Thyroid gland (tissue), 4 donors: Measurements from ENCODE around the gene NBEAL2. TPM values are rescaled to one million over a fixed set of nuclear protein-coding genes. Genes with fewer than 3 reads are reported as not detected.

ENCODE experiments used
- DNase-seq, 2 donors: peaks; one replicate each; pipeline ENCODE4 v3.0.0-alpha.2; 2019
- H3K27ac ChIP-seq, 3 donors: fragments of 200-600 bp; sonication (generic); 1 replicate in 2 of 3; 2 replicates in 1 of 3; pipeline ENCODE4 v1.5.1; 2016 to 2019; ENCODE audit warnings: mild to moderate bottlenecking in 1 of 3, moderate library complexity in 1 of 3
- H3K27me3 ChIP-seq: fragments of 200-600 bp; sonication (generic); one replicate; pipeline ENCODE4 v1.5.1; 2019
- H3K36me3 ChIP-seq, 2 donors: fragments of 200-600 bp; sonication (generic); one replicate each; pipeline ENCODE4 v1.5.1; 2016 to 2019
- H3K4me1 ChIP-seq, 2 donors: fragments of 200-600 bp; sonication (generic); one replicate each; pipeline ENCODE4 v1.5.1; 2017 to 2019
- H3K4me3 ChIP-seq, 3 donors: fragments of 200-600 bp; sonication (generic); replicated peaks in 1 of 3; 1 replicate in 2 of 3; 2 replicates in 1 of 3; pipeline ENCODE4 v1.5.1; 2016; ENCODE audit warnings: mild to moderate bottlenecking in 1 of 3
- H3K9me3 ChIP-seq: fragments of 200-600 bp; sonication (generic); one replicate; pipeline ENCODE4 v1.5.1; 2017
- CTCF ChIP-seq, 6 experiments: fragments of 200-600 bp in 3 of 6; fragments of 450-650 bp in 3 of 6; sonication (generic) in 3 of 6; IDR thresholded peaks; one replicate each; pipeline ENCODE4 v1.5.1; 2016 to 2019; ENCODE audit warnings: antibody characterized with exemption in 6 of 6, mild to moderate bottlenecking in 2 of 6, inconsistent platforms in 1 of 6, moderate library complexity in 1 of 6
- POLR2A ChIP-seq, 2 donors: fragments of 450-650 bp; IDR thresholded peaks; one replicate each; pipeline ENCODE4 v1.6.1; 2017; ENCODE audit warnings: antibody characterized with exemption in 2 of 2, mild to moderate bottlenecking in 2 of 2, moderate library complexity in 1 of 2
- WGBS, 2 donors: methylation state at CpG; one replicate each; pipeline ENCODE4 v1.1.5; 2017; 5-methylcytosine and 5-hydroxymethylcytosine counted together
- intact Hi-C: fragments of 100-400 bp; cut with DNase I; formaldehyde crosslinking; loops from one replicate; pipeline ENCODE4 v1.15.1; 2023
- total RNA-seq, 4 donors: library from RNA; depleted of rRNA; stranded (reverse); fragments of >200 nt; gene quantifications; one replicate each; pipeline ENCODE4 v1.2.3, GENCODE V29; 2016

Gene NBEAL2
- total RNA-seq, 4 donors from 2014 or later, result 19.4 to 38.6 (median 27.5) TPM

- peaks cover 0 to 5% of the 10 kb centered on the region in 2 donors for H3K36me3 ChIP-seq
- WGBS, 2 donors, result 55 to 72% methylated on average over 12 of the region's 12 CpGs
- H3K27me3 ChIP-seq, result no peaks in the 10 kb centered on the region
- intact Hi-C loops, result no loop called here
- peak overlapping the region; percentile 71 to 87 (median 82) for H3K27ac ChIP-seq
- peaks cover 57 to 80% of the 10 kb centered on the region in 2 donors for H3K4me1 ChIP-seq
- H3K9me3 ChIP-seq, result no peaks in the 10 kb centered on the region
- no peak for TF ChIP-seq POLR2A (IDR thresholded peaks at IDR 0.05)
- no peak for TF ChIP-seq CTCF (IDR thresholded peaks at IDR 0.05)
- no peak overlapping the region for H3K4me3 ChIP-seq
- DNase-seq, result peak; percentile 64 to 70
Measured at GRCh38 chr3:46943237-46944187, 36.0 kb upstream of the NBEAL2 start.

DNA sequence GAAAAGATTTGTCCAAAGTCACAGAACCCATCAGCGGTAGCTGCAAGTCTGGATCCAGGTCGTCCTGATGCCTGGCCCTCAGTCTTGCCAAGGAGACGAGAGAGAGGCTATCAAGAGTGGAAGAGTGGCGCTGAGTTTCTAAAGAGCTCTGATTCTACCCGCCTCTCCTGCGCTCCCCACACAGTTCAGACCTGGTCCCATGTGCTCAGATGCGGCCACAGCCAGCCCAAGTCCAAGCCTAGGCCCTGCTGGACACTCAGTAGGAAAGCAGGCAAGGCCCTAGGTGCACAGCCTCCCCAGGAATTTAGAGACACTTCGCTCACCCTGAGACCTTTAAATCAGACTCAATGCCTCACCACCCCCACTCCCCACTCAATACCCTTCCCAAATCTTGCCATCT lies 35.3 kb upstream of the NBEAL2 start:
- WGBS, 2 donors, result 55 to 73% methylated on average over 8 of the region's 8 CpGs
- no peak for TF ChIP-seq CTCF (IDR thresholded peaks at IDR 0.05)
- no peak for TF ChIP-seq POLR2A (IDR thresholded peaks at IDR 0.05)
- H3K4me1 ChIP-seq, result peaks cover 64 to 80% of the 10 kb centered on the region in 2 donors
- H3K9me3 ChIP-seq, result no peaks in the 10 kb centered on the region
- no peak overlapping the region for H3K4me3 ChIP-seq
- peaks cover 0 to 5% of the 10 kb centered on the region in 2 donors for H3K36me3 ChIP-seq
- intact Hi-C loops, result no loop called here
- no peaks in the 10 kb centered on the region for H3K27me3 ChIP-seq
- peak; percentile 40 to 41 for DNase-seq
- peak overlapping the region; percentile 71 to 87 (median 82) for H3K27ac ChIP-seq

DNA sequence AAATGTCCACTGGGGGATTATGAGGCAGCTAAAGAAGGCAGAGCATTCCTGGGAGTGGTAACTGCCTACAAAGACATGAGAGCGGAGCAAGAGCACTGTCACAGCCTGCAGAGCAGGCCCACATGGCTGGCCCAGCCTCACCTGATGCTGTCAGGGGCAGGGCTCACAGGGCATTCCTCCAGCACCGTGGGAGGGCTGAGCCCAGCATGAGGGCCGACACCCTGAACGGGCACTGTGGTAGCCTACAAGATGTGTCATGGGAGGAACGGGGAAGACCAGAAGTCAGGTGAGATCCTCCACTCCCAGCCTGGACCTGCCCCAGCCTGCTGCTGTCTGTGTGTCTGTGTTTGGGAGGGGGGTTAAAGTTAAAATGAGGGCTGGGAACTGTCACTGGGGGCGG lies 33.0 kb upstream of the NBEAL2 start:
- H3K27ac ChIP-seq, result peak overlapping the region; percentile 4 to 79 (median 66)
- TF ChIP-seq CTCF (IDR thresholded peaks at IDR 0.05) (no peak), POLR2A (IDR thresholded peaks at IDR 0.05) (no peak)
- no peak overlapping the region for H3K4me3 ChIP-seq
- DNase-seq, result peak in 1 of 2 donors; percentile 55
- peaks cover 73 to 89% of the 10 kb centered on the region in 2 donors for H3K4me1 ChIP-seq
- no peaks in the 10 kb centered on the region for H3K27me3 ChIP-seq
- intact Hi-C loops, result no loop called here
- H3K9me3 ChIP-seq, result no peaks in the 10 kb centered on the region
- no peaks in the 10 kb centered on the region for H3K36me3 ChIP-seq
- WGBS, 2 donors, result 53 to 61% methylated on average over 5 to 6 of the region's 6 CpGs

GRCh38 chr3:46946856-46947545 lies 32.5 kb upstream of the NBEAL2 start:
- TF ChIP-seq POLR2A (IDR thresholded peaks at IDR 0.05) (no peak), CTCF (IDR thresholded peaks at IDR 0.05) (no peak)
- 39 to 44% methylated on average over 7 of the region's 7 CpGs for WGBS, 2 donors
- intact Hi-C loops, result no loop called here

More at GRCh38 chr3:46946856-46947545, 32.5 kb upstream of the NBEAL2 start:
- no peak overlapping the region for H3K4me3 ChIP-seq
- peak; percentile 42 to 52 for DNase-seq
- H3K27me3 ChIP-seq, result no peaks in the 10 kb centered on the region
- peak overlapping the region; percentile 4 to 79 (median 66) for H3K27ac ChIP-seq
- H3K9me3 ChIP-seq, result no peaks in the 10 kb centered on the region
- no peaks in the 10 kb centered on the region for H3K36me3 ChIP-seq
- H3K4me1 ChIP-seq, result peaks cover 73 to 83% of the 10 kb centered on the region in 2 donors
